ENCODE measurements around the gene FBXO2.

DNA sequence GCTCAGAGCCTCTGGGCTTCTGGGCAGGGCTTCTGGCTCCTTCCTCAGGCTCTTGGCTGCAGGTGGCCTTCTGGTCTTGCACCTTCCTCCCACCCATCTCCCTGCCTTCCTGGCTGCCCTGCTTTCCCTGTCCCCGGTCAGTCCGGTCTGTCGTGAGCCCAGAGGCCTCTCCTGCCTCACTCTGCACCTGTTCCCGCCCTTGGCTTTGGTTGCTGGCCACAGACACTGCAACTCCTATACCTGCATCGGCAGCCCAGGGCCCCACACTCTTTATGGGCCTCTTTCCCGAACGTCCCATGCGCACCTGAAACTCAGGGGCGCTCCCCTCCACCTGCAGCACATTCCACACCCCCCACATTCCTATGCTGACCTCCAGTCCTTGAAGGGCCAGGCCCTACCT is 7.9 kb downstream of the FBXO2 start:
- TF ChIP-seq CTCF (IDR thresholded peaks at IDR 0.05) (no peak), POLR2A (IDR thresholded peaks at IDR 0.05) (no peak)
